PC-3 (cell line): ENCODE results near the gene DSG3. TPM values are rescaled to one million over a fixed set of nuclear protein-coding genes. Genes with fewer than 3 reads are reported as not detected.

Experiments
- ATAC-seq: fragments of 200-7000 bp; cut with Tn5 transposase; 2 replicates; pipeline ENCODE4 v1.9.1; 2020; ENCODE audit warnings: mild to moderate bottlenecking, moderate library complexity
- BruUV-seq: library from RNA; stranded (reverse); fragments of 400-500 nt; replicated peaks from 2 replicates; lab custom pipeline; 2021; lab: Mats Ljungman, UMichigan
- CTCF ChIA-PET: fragments of 300-600 bp; sonication (Branson Sonifier 250); formaldehyde crosslinking; loops from one replicate; lab custom pipeline; 2022; ENCODE audit warnings: antibody characterized with exemption; lab: Charles Lee
- POLR2A ChIA-PET: fragments of 300-600 bp; sonication (Branson Sonifier 250); formaldehyde crosslinking; loops from one replicate; lab custom pipeline; 2022; ENCODE audit warnings: antibody characterized with exemption; ENCODE audit not compliant: unreplicated experiment; lab: Charles Lee
- DNase-seq: peaks from one replicate; pipeline ENCODE4 v3.0.0-alpha.2; 2015
- H2AFZ ChIP-seq: fragments of 300-600 bp; sonication (generic); 2 replicates; pipeline ENCODE4 v1.6.0; 2016; ENCODE audit warnings: antibody characterized with exemption, low read length
- H3F3A ChIP-seq: fragments of 300-600 bp; sonication (generic); one replicate; pipeline ENCODE4 v1.6.0; 2017; ENCODE audit warnings: antibody characterized with exemption, low read length, control low read depth, mild to moderate bottlenecking; ENCODE audit not compliant: unreplicated experiment
- H3K27ac ChIP-seq: fragments of 300-600 bp; sonication (generic); 2 replicates; pipeline ENCODE4 v1.5.1; 2016; ENCODE audit warnings: mild to moderate bottlenecking, low read length
- H3K27me3 ChIP-seq: fragments of 300-600 bp; sonication (generic); 2 replicates; pipeline ENCODE4 v1.6.1; 2016; ENCODE audit warnings: low read length, mixed read lengths
- H3K36me3 ChIP-seq: fragments of 300-600 bp; sonication (generic); 2 replicates; pipeline ENCODE4 v1.6.1; 2016; ENCODE audit warnings: low read depth, mixed run types, low read length, mixed read lengths
- H3K4me1 ChIP-seq: fragments of 300-600 bp; sonication (generic); 2 replicates; pipeline ENCODE4 v1.5.1; 2016; ENCODE audit warnings: low read length; ENCODE audit not compliant: insufficient read depth
- H3K4me2 ChIP-seq: fragments of 300-600 bp; sonication (generic); 2 replicates; pipeline ENCODE4 v1.6.0; 2016; ENCODE audit warnings: low read length
- H3K4me3 ChIP-seq: fragments of 300-600 bp; sonication (generic); 2 replicates; pipeline ENCODE4 v1.5.1; 2016; ENCODE audit warnings: mild to moderate bottlenecking, low read length, mixed read lengths
- H3K79me2 ChIP-seq: fragments of 300-600 bp; sonication (generic); 2 replicates; pipeline ENCODE4 v1.6.1; 2017; ENCODE audit warnings: low read length, mixed read lengths
- H3K9ac ChIP-seq: fragments of 300-600 bp; sonication (generic); 2 replicates; pipeline ENCODE4 v1.6.0; 2016; ENCODE audit warnings: mild to moderate bottlenecking, low read length
- H3K9me2 ChIP-seq: fragments of 300-600 bp; sonication (generic); replicated peaks from 2 replicates; pipeline ENCODE4 v1.6.1; 2016; ENCODE audit warnings: mixed run types, low read length, mixed read lengths
- H3K9me3 ChIP-seq: fragments of 300-600 bp; sonication (generic); 2 replicates; pipeline ENCODE4 v1.6.1; 2016; ENCODE audit warnings: low read length, mixed read lengths
- H4K20me1 ChIP-seq: fragments of 300-600 bp; sonication (generic); 2 replicates; pipeline ENCODE4 v1.6.1; 2016; ENCODE audit warnings: low read length, mixed read lengths
- CTCF ChIP-seq: fragments of 300-600 bp; sonication (generic); conservative IDR thresholded peaks from 2 replicates; pipeline ENCODE4 v1.5.1; 2017; ENCODE audit warnings: antibody characterized with exemption, low read depth, mild to moderate bottlenecking, low read length
- EZH2 ChIP-seq: fragments of 300-600 bp; sonication (generic); IDR thresholded peaks from one replicate; pipeline ENCODE4 v1.6.1; 2017; ENCODE audit warnings: antibody characterized with exemption, mild to moderate bottlenecking, low read length; ENCODE audit not compliant: unreplicated experiment
- EZH2phosphoT487 ChIP-seq: fragments of 300-600 bp; sonication (generic); IDR thresholded peaks from 2 replicates; pipeline ENCODE4 v1.6.1; 2018; ENCODE audit warnings: mild to moderate bottlenecking, antibody characterized with exemption, low read length, borderline replicate concordance
- intact Hi-C: fragments of 100-400 bp; cut with micrococcal nuclease; formaldehyde crosslinking; loops from 2 replicates; pipeline ENCODE4 v1.9.0; 2023
- total RNA-seq: library from RNA; depleted of rRNA; stranded (reverse); fragments of >200 nt; gene quantifications from 2 replicates; pipeline ENCODE4 v1.2.3, GENCODE V29; 2014

DSG3 gene
- total RNA-seq, 1 experiment from 2014 or later: not detected

GRCh38 chr18:31439807-31440325 lies 7.7 kb upstream of the DSG3 start:
- Histone ChIP-seq H3K4me1 (no peaks in the 10 kb centered on the region), H3K9me3 (no peaks in the 10 kb centered on the region), H3K9ac (no peak overlapping the region), H3K27me3 (no peaks in the 10 kb centered on the region), H3K9me2 (no peaks in the 10 kb centered on the region), H3F3A (no peaks in the 10 kb centered on the region), H4K20me1 (no peaks in the 10 kb centered on the region), H3K79me2 (no peaks in the 10 kb centered on the region), H3K4me2 (no peak overlapping the region), H3K36me3 (no peaks in the 10 kb centered on the region), H3K4me3 (no peak overlapping the region), H2AFZ (no peak overlapping the region), H3K27ac (no peak overlapping the region)
- POLR2A ChIA-PET: no interaction called here
- intact Hi-C loops: no loop called here
- CTCF ChIA-PET: no interaction called here
- ATAC-seq: no peak
- no TSS peak for BruUV-seq
- no peak for DNase-seq
- no peak for TF ChIP-seq EZH2
- TF ChIP-seq EZH2phosphoT487: no peak
- no peak for TF ChIP-seq CTCF

DNA sequence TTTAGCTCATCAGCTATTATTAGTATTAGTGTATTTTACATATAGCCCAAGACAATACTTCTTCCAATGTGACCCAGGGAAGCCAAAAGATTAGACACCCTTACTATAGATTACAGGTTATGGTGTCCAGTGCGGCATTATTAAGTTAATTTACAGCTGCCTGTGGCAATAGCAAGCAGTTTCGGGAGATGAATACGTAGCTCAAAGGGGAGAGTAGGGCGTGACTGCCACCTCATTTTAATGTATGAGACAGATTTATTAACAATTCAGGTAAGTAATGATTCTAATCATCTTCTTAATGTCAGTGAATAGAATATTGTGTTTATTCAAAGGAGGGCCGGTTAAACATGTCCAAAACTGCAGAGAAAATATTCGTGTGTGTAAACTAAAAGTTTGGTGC lies 6.8 kb upstream of the DSG3 start:
- no peak for DNase-seq
- Histone ChIP-seq H2AFZ (no peak overlapping the region), H3K4me2 (no peak overlapping the region), H3K79me2 (no peaks in the 10 kb centered on the region), H4K20me1 (no peaks in the 10 kb centered on the region), H3K27ac (no peak overlapping the region), H3K36me3 (no peaks in the 10 kb centered on the region), H3K9me2 (no peaks in the 10 kb centered on the region), H3K27me3 (no peaks in the 10 kb centered on the region), H3F3A (no peaks in the 10 kb centered on the region), H3K4me1 (no peaks in the 10 kb centered on the region), H3K9me3 (no peaks in the 10 kb centered on the region), H3K9ac (no peak overlapping the region), H3K4me3 (no peak overlapping the region)
- no peak for ATAC-seq
- CTCF ChIA-PET: no interaction called here
- no peak for TF ChIP-seq EZH2phosphoT487
- TF ChIP-seq CTCF: no peak
- TF ChIP-seq EZH2: no peak
- intact Hi-C loops: no loop called here
- no TSS peak for BruUV-seq
- POLR2A ChIA-PET: no interaction called here

GRCh38 chr18:31441493-31441892 lies 6.0 kb upstream of the DSG3 start:
- ATAC-seq: no peak
- Histone ChIP-seq H3K4me2 (no peak overlapping the region), H3K4me1 (no peaks in the 10 kb centered on the region), H3K9me3 (no peaks in the 10 kb centered on the region), H3K36me3 (no peaks in the 10 kb centered on the region), H3K4me3 (no peak overlapping the region), H4K20me1 (no peaks in the 10 kb centered on the region), H3F3A (no peaks in the 10 kb centered on the region), H2AFZ (no peak overlapping the region), H3K79me2 (no peaks in the 10 kb centered on the region), H3K27ac (no peak overlapping the region), H3K9ac (no peak overlapping the region), H3K27me3 (no peaks in the 10 kb centered on the region), H3K9me2 (no peaks in the 10 kb centered on the region)
- intact Hi-C loops: no loop called here
- TF ChIP-seq EZH2 (no peak), EZH2phosphoT487 (no peak), CTCF (no peak)
- CTCF ChIA-PET: no interaction called here
- BruUV-seq: no TSS peak
- DNase-seq: no peak
- POLR2A ChIA-PET: no interaction called here
